ENCODE data around the gene FOLR2.

The FOLR2 gene

DNA sequence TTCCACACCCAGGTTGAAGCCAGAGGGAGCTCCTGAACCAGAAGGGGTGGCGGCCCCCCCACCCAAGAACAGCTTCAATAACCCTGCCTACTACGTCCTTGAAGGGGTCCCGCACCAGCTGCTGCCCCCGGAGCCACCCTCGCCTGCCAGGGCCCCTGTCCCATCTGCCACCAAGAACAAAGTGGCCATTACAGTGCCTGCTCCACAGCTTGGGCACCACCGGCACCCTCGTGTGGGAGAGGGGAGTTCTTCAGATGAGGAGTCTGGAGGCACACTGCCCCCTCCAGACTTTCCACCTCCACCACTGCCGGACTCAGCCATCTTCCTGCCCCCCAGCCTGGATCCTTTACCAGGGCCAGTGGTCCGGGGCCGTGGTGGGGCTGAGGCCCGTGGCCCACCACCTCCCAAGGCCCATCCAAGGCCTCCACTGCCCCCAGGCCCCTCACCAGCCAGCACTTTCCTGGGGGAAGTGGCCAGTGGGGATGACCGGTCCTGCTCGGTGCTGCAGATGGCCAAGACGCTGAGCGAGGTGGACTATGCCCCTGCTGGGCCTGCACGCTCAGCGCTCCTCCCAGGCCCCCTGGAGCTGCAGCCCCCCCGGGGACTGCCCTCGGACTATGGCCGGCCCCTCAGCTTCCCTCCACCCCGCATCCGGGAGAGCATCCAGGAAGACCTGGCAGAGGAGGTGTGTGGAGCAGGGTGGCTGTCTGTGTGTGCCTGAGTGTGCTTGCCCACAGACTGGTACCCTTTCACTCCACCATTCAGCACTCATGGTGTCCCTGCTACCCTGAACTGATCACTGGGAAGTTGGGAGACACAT, 20.7 kb downstream of the FOLR2 start:
- TF ChIP-seq Cebpa-rat (IDR thresholded peaks at IDR 0.05), result no peak
- Histone ChIP-seq H3K4me3 (no peak overlapping the region), H3K4me2 (no peak overlapping the region), H3K36me3 (peaks cover 63 to 69% (median 65%) of the 10 kb centered on the region in 11 experiments), H3K4me1 (peaks cover 46 to 62% (median 55%) of the 10 kb centered on the region in 10 experiments), H3K27ac (no peak overlapping the region), H3K27me3 (peaks cover 43 to 58% (median 51%) of the 10 kb centered on the region in 11 experiments), H3K9ac (no peak overlapping the region), H3K9me3 (replicated peaks in 1 of 11) (peaks cover 0 to 8% (median 5%) of the 10 kb centered on the region in 11 experiments; a peak in 9 of 22 replicates), H4K20me1 (peaks cover 64 to 87% (median 75%) of the 10 kb centered on the region in 11 experiments)

DNA sequence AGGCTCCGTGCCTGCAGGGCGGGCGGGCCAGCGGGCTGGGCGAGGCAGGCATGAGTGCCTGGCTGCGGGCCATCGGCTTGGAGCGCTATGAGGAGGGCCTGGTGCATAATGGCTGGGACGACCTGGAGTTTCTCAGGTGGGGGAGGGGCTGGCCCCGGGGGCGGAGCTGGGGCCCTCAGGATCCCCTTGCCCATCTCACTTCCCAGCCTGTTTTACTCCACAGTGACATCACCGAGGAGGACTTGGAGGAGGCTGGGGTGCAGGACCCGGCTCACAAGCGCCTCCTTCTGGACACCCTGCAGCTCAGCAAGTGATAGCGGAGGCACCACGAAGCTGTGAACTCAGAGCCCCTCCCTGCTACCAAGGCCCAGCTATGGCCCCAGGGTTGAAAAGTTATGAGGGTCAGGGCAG, 21.5 kb downstream of the FOLR2 start:
- H3K27ac ChIP-seq, result no peak overlapping the region
- H3K9ac ChIP-seq, result no peak overlapping the region
- no peak overlapping the region for H3K4me3 ChIP-seq
- peaks cover 48 to 65% (median 58%) of the 10 kb centered on the region in 11 experiments for H3K27me3 ChIP-seq
- TF ChIP-seq Cebpa-rat (IDR thresholded peaks at IDR 0.05), result no peak
- peak overlapping the region in 4 of 11 experiments; percentile 89 to 95 (median 92); a peak in 5 of 22 replicates for H3K4me2 ChIP-seq
- peaks cover 39 to 55% (median 48%) of the 10 kb centered on the region in 10 experiments for H3K4me1 ChIP-seq
- peaks cover 4 to 15% (median 12%) of the 10 kb centered on the region in 11 experiments for H3K9me3 ChIP-seq (replicated peaks in 1 of 11)
- peaks cover 57 to 79% (median 73%) of the 10 kb centered on the region in 11 experiments for H4K20me1 ChIP-seq
- peaks cover 56 to 61% (median 58%) of the 10 kb centered on the region in 11 experiments for H3K36me3 ChIP-seq

DNA sequence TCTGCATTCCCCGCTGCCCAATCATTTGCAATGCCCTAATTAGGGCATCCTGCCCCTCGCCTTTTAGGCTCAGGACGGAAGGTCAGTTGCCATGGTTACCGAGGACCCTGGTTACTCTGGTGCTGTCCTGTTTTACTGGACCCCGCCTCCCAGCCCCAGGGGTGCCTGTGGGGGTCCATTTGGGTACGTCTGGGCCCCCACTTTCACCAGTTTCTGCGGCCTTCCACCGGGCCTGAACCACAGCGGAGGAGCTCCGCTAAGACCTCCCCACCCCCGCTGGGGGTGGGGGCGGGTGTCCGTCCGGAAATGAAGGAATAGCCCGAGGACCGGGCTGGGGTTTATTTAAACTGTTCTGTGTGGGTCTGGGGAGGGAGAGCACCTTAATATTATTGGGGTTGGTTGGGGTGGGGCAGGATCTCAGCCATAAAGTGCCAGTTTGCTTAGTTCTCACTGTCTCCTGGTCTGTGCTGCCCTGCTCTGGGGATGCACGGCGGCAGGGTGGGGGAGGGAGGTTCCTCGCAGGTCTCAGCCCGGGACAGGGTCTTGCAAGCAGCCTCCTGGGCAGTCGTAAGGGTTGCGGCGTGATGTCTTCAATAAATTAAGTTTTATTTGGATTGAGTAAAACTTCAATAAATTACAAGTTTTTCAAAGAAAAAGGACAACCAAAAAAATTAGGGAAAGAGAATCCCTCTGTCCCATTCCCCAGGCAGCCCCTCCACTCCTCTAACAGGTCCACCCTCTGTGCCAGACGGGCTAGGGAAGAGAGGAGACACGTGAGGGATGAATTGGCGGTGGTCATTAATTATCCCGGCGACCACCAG, 22.1 kb downstream of the FOLR2 start:
- H4K20me1 ChIP-seq, result peaks cover 50 to 73% (median 67%) of the 10 kb centered on the region in 11 experiments
- no peak overlapping the region for H3K27ac ChIP-seq
- H3K9me3 ChIP-seq (replicated peaks in 1 of 11), result peaks cover 10 to 21% (median 18%) of the 10 kb centered on the region in 11 experiments
- H3K27me3 ChIP-seq, result peaks cover 54 to 71% (median 65%) of the 10 kb centered on the region in 11 experiments
- H3K9ac ChIP-seq, result peak overlapping the region in 5 of 11 experiments; percentile 56 to 80 (median 66); a peak in 8 of 22 replicates
- H3K4me2 ChIP-seq, result peak overlapping the region in 9 of 11 experiments; percentile 82 to 95 (median 89); a peak in 18 of 22 replicates
- peak overlapping the region in 4 of 10 experiments; percentile 49 to 68 (median 57); a peak in 8 of 20 replicates for H3K4me3 ChIP-seq
- peaks cover 32 to 48% (median 42%) of the 10 kb centered on the region in 10 experiments for H3K4me1 ChIP-seq
- peaks cover 49 to 56% (median 52%) of the 10 kb centered on the region in 11 experiments for H3K36me3 ChIP-seq
- TF ChIP-seq Cebpa-rat (IDR thresholded peaks at IDR 0.05), result no peak

DNA sequence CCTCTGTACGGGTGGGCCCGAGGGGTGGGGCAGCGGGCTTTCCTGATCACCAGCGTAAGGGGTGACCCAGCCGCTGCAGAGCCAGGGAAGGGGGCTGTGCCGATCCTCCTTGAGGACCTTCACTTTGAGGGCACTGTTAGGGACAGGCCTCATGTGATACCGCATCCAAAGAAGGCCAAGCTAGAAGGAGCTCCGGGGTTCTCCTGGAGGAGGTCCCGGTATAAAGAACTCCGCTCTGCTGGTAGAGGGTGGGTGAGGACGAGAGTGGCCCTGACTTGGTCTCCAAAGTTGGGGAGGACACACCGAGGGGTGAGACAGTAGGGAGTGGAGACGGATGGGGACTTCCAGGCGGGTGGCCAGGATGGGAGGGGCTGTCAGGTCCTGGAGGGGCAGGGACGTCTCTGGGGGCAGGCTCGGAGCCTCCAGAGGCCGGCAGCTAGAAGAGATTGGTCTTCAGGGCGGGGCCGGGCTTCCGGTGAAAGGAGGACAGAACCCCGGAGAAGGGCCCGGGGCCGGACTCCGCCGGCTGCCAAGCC, 22.8 kb downstream of the FOLR2 start:
- H4K20me1 ChIP-seq, result peaks cover 44 to 66% (median 60%) of the 10 kb centered on the region in 11 experiments
- H3K27me3 ChIP-seq, result peaks cover 61 to 78% (median 71%) of the 10 kb centered on the region in 11 experiments
- no peak for TF ChIP-seq Cebpa-rat (IDR thresholded peaks at IDR 0.05)
- peaks cover 43 to 49% (median 45%) of the 10 kb centered on the region in 11 experiments for H3K36me3 ChIP-seq
- peak overlapping the region; percentile 36 to 68 (median 53) for H3K4me3 ChIP-seq
- H3K4me1 ChIP-seq, result peaks cover 25 to 41% (median 35%) of the 10 kb centered on the region in 10 experiments
- H3K4me2 ChIP-seq, result peak overlapping the region; percentile 82 to 95 (median 89)
- H3K9ac ChIP-seq, result peak overlapping the region in 10 of 11 experiments; percentile 42 to 80 (median 60); a peak in 19 of 22 replicates
- H3K27ac ChIP-seq, result peak overlapping the region in 3 of 11 experiments; percentile 33 to 51 (median 45); a peak in 6 of 22 replicates
- H3K9me3 ChIP-seq (replicated peaks in 1 of 11), result peaks cover 15 to 28% (median 25%) of the 10 kb centered on the region in 11 experiments

DNA sequence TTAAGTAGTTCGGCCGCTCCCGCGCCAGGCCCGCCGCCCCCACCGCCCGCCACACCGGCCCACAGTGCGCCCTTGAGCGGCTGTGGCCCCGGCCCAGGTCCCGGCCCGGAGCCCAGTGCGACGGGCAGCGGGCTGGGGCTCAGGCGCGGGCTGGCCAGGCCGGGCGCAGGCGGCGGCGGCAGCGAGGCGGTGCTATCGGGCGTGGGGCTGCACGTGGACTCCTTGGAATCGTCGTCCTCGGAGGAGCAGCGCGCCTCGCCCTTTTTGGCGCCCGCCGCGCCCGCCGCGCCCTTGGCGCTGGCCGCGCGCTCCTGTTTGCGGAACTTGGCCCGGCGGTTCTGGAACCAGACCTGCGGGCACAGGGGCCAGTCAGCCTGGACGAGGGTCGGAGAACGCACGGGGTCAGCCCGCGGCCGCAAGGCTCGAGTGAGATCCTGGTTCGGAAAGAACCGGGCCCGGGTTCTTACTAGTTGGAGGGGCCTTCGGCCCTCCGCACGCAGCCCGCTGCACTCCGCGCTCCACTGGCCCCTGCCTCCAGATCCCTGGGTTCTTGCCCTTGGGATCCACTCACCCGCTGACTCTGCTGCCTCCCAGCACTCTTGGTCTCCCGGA, 23.4 kb downstream of the FOLR2 start:
- Histone ChIP-seq H4K20me1 (peaks cover 38 to 60% (median 54%) of the 10 kb centered on the region in 11 experiments), H3K36me3 (peaks cover 37 to 43% (median 39%) of the 10 kb centered on the region in 11 experiments), H3K4me2 (peak overlapping the region; percentile 82 to 95 (median 89)), H3K4me3 (peak overlapping the region; percentile 36 to 68 (median 53)), H3K9me3 (replicated peaks in 1 of 11) (peaks cover 17 to 31% (median 30%) of the 10 kb centered on the region in 11 experiments), H3K27ac (peak overlapping the region in 3 of 11 experiments; percentile 33 to 51 (median 45); a peak in 6 of 22 replicates), H3K27me3 (peaks cover 67 to 84% (median 77%) of the 10 kb centered on the region in 11 experiments), H3K4me1 (peaks cover 22 to 36% (median 30%) of the 10 kb centered on the region in 10 experiments), H3K9ac (peak overlapping the region in 10 of 11 experiments; percentile 42 to 80 (median 60); a peak in 19 of 22 replicates)
- no peak for TF ChIP-seq Cebpa-rat (IDR thresholded peaks at IDR 0.05)

DNA sequence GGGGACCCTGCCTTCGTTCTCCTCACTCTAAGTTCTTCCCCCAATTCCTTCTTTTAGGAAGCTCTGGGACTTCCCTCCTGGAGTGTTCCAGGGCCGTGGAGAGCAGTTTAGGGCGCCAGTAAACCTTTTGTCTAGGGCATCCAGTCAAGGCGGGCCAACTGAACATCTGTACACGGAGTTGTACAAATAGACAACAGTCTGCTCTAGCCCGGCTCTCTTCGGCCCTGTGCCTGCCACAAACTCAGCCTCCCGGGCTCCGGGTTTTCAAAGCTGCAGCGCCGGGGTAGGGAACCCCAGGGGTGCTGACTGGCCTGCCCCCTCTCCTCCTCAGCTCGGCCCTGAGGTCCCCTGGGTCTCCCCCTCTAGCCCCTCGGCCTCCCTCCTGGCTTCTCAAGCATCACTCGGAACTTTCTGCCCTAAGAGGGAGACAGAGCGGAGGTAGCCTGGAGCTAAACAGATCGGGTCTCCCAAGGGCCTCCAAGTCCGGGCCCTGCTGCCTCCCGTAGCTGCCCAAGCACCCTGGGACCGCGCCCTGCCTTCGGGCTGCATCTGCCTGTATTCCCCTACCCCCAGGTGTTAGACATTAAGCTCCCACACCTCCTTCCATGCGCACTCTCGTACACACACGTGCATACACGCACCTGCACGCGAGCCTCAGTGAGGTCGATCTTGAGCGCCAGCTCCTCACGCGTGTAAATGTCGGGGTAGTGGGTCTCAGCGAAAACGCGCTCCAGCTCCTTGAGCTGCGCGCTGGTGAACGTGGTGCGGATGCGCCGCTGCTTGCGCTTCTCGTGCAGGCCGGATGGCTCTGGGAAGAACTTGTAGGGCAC, 24.1 kb downstream of the FOLR2 start:
- H3K4me2 ChIP-seq, result peak overlapping the region; percentile 82 to 95 (median 89); a peak in 21 of 22 replicates
- no peak overlapping the region; a peak in 1 of 22 replicates for H3K27ac ChIP-seq
- peaks cover 17 to 37% (median 30%) of the 10 kb centered on the region in 11 experiments for H3K9me3 ChIP-seq (replicated peaks in 1 of 11)
- H3K36me3 ChIP-seq, result peaks cover 30 to 36% (median 32%) of the 10 kb centered on the region in 11 experiments
- TF ChIP-seq Cebpa-rat (IDR thresholded peaks at IDR 0.05), result no peak
- H3K4me3 ChIP-seq, result peak overlapping the region; percentile 36 to 68 (median 53); a peak in 14 of 20 replicates
- H4K20me1 ChIP-seq, result peaks cover 31 to 59% (median 48%) of the 10 kb centered on the region in 11 experiments
- H3K9ac ChIP-seq, result peak overlapping the region in 5 of 11 experiments; percentile 42 to 80 (median 66); a peak in 4 of 22 replicates
- H3K27me3 ChIP-seq, result peaks cover 74 to 91% (median 84%) of the 10 kb centered on the region in 11 experiments
- peaks cover 22 to 33% (median 24%) of the 10 kb centered on the region in 10 experiments for H3K4me1 ChIP-seq

DNA sequence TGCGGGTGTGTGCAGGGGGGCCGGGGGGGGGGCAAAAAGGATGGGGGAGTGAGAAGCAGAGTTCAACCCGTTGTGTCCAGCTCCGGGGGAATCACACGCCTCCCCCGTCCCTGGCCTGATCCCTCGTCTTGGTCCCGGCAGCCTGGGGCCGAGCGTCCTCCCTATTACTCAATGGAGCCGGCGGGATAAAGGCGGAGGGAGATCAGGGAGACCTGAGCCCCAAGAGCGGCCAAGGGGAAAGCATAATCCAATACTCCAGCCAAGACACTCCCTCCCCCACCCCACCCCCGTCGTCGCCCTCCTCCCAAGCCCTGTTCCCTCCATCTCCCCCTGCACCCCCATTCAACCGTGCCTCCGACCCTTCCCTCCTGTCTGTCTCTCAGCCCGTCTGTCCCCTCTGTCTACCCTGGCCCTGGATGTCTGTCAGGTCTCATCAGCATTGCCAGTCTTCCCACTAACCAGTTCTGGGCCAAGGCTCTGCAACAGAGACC, 24.7 kb downstream of the FOLR2 start:
- peaks cover 24 to 29% (median 25%) of the 10 kb centered on the region in 11 experiments for H3K36me3 ChIP-seq
- H3K4me1 ChIP-seq, result peaks cover 22 to 33% (median 24%) of the 10 kb centered on the region in 10 experiments
- H4K20me1 ChIP-seq, result peaks cover 26 to 52% (median 44%) of the 10 kb centered on the region in 11 experiments
- no peak overlapping the region for H3K9ac ChIP-seq
- TF ChIP-seq Cebpa-rat (IDR thresholded peaks at IDR 0.05), result no peak
- H3K27me3 ChIP-seq, result peaks cover 81 to 98% (median 91%) of the 10 kb centered on the region in 11 experiments
- H3K4me2 ChIP-seq, result no peak overlapping the region
- H3K27ac ChIP-seq, result no peak overlapping the region
- H3K9me3 ChIP-seq (replicated peaks in 1 of 11), result peaks cover 17 to 38% (median 30%) of the 10 kb centered on the region in 11 experiments
- no peak overlapping the region for H3K4me3 ChIP-seq
